ENCODE results near the gene ASCC2. TPM values are rescaled to one million over a fixed set of nuclear protein-coding genes. Genes with fewer than 3 reads are reported as not detected.

The ASCC2 gene
- total and polyA plus RNA-seq, 2 experiments from 2014 or later, result 33.3 to 51.4 TPM

DNA sequence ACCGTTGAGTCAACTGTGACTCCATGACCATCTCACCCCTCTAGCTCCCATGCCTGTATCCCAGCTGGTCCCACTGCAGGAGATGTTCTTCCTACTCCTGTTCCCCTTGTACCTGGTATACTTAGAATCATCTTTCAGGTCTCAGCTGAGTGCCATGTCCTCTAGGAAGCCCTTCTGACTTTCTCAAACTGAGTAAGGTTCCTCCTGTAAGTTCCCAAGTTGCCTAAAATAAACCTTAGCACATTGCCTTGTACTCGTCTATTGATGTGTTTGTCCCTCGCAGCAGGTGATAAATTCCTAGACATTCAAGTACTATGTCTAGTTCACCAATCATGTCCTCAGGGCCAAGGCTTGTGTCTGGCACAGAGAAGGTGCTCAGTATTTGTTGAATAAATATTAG, 18.4 kb upstream of the ASCC2 start:
- H3K9me3 ChIP-seq (ENCODE audit: low read depth), result no peaks in the 10 kb centered on the region
- no peaks in the 10 kb centered on the region for H4K20me1 ChIP-seq (ENCODE audit: insufficient read depth)
- no peaks in the 10 kb centered on the region for H3K9me2 ChIP-seq (ENCODE audit: insufficient read depth)
- H3K27me3 ChIP-seq (replicated peaks; ENCODE audit: insufficient read depth), result no peaks in the 10 kb centered on the region
- H3F3A ChIP-seq (ENCODE audit: insufficient read depth), result no peaks in the 10 kb centered on the region
- H2AFZ ChIP-seq, result no peak overlapping the region
- WGBS, 2 experiments (ENCODE audit: low coverage in 1 of 2, low lambda C conversion rate in 2 of 2, missing lambda C conversion rate in 2 of 2), result 75 to 81% methylated on average over 3 of the region's 3 CpGs
- no peak overlapping the region for H3K9ac ChIP-seq
- no peak overlapping the region for H3K4me3 ChIP-seq
- no peak overlapping the region for H3K4me2 ChIP-seq (ENCODE audit: unreplicated experiment)
- DNase-seq, result no peak
- no peak for TF ChIP-seq EZH2 (IDR thresholded peaks at IDR 0.05; ENCODE audit: insufficient read depth, poor library complexity, severe bottlenecking)
- no peak for TF ChIP-seq EZH2phosphoT487 (IDR thresholded peaks at IDR 0.05; ENCODE audit: insufficient read depth, low read depth)
- no peaks in the 10 kb centered on the region for H3K36me3 ChIP-seq (ENCODE audit: low read depth)
- in situ Hi-C loops (cut with MboI), result no loop called here
- H3K4me1 ChIP-seq (ENCODE audit: insufficient read depth), result no peaks in the 10 kb centered on the region
- no peak overlapping the region for H3K27ac ChIP-seq
- H3K79me2 ChIP-seq (ENCODE audit: insufficient read depth), result no peaks in the 10 kb centered on the region

DNA sequence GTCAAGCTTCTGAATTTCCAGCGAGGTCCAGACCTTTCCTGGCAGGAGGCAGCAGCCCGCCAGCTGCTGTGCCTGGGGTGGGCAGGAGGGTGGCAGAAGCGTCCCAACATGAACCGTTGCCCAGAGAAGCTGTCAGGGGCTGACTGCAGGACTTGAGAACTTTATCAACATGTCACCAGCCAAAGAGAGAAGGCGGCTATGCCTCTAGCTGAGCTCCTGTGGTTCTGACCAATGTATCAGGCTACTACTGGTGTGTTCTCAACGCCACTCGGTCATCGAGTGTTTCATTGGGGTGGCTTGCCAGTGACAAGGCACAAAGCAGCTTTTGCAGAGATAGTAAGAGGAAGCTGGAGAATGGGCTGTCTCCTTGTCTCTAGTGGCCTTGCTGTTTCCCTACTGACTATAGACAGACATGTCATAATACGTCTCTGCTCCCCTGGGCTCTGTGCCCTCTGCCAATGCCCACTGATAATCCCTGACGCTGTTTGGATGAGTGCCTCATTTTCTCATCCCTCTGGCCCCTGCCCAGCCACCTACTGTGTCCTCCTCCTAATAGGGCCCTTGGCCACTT, 17.6 kb upstream of the ASCC2 start:
- Histone ChIP-seq H3K27me3 (replicated peaks; ENCODE audit: insufficient read depth) (no peaks in the 10 kb centered on the region), H3K36me3 (ENCODE audit: low read depth) (no peaks in the 10 kb centered on the region), H3F3A (ENCODE audit: insufficient read depth) (no peaks in the 10 kb centered on the region), H4K20me1 (ENCODE audit: insufficient read depth) (no peaks in the 10 kb centered on the region), H3K4me2 (ENCODE audit: unreplicated experiment) (no peak overlapping the region), H3K4me1 (ENCODE audit: insufficient read depth) (no peaks in the 10 kb centered on the region), H3K9ac (no peak overlapping the region), H3K4me3 (no peak overlapping the region), H3K79me2 (ENCODE audit: insufficient read depth) (no peaks in the 10 kb centered on the region), H3K9me3 (ENCODE audit: low read depth) (no peaks in the 10 kb centered on the region), H3K9me2 (ENCODE audit: insufficient read depth) (no peaks in the 10 kb centered on the region), H2AFZ (no peak overlapping the region), H3K27ac (no peak overlapping the region)
- peak; percentile 15 for DNase-seq
- in situ Hi-C loops (cut with MboI), result no loop called here
- TF ChIP-seq EZH2 (IDR thresholded peaks at IDR 0.05; ENCODE audit: insufficient read depth, poor library complexity, severe bottlenecking) (no peak), EZH2phosphoT487 (IDR thresholded peaks at IDR 0.05; ENCODE audit: insufficient read depth, low read depth) (no peak)
- 24 to 26% methylated on average over 10 of the region's 10 CpGs for WGBS, 2 experiments (ENCODE audit: low coverage in 1 of 2, low lambda C conversion rate in 2 of 2, missing lambda C conversion rate in 2 of 2)

DNA sequence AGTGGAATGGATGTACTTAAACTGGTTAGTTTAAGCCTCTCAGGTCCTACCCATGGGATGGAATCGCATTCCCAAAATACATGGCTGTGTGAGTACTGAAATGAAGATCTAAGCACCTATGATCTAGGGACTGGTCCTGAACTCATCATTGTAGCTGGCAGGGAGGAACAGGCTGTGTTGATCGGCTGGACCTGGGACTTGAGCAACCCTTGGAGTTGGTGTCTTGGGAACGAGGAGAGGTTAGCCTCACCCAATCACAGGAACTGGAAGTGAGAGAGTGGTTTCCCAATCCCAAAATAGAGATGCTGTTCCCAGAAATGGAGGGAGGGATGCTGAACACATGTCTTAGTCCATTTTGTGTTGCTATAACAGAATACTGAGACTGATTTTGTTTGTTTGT, 16.4 kb upstream of the ASCC2 start:
- Histone ChIP-seq H3K4me2 (ENCODE audit: unreplicated experiment) (no peak overlapping the region), H4K20me1 (ENCODE audit: insufficient read depth) (no peaks in the 10 kb centered on the region), H3K4me3 (no peak overlapping the region), H3K9me2 (ENCODE audit: insufficient read depth) (no peaks in the 10 kb centered on the region), H3K9ac (no peak overlapping the region), H3K27ac (no peak overlapping the region), H3K4me1 (ENCODE audit: insufficient read depth) (no peaks in the 10 kb centered on the region), H3K36me3 (ENCODE audit: low read depth) (no peaks in the 10 kb centered on the region), H3K79me2 (ENCODE audit: insufficient read depth) (no peaks in the 10 kb centered on the region), H2AFZ (no peak overlapping the region), H3F3A (ENCODE audit: insufficient read depth) (no peaks in the 10 kb centered on the region), H3K27me3 (replicated peaks; ENCODE audit: insufficient read depth) (no peaks in the 10 kb centered on the region), H3K9me3 (ENCODE audit: low read depth) (no peaks in the 10 kb centered on the region)
- in situ Hi-C loops (cut with MboI), result no loop called here
- DNase-seq, result no peak
- TF ChIP-seq EZH2 (IDR thresholded peaks at IDR 0.05; ENCODE audit: insufficient read depth, poor library complexity, severe bottlenecking), result no peak
- no peak for TF ChIP-seq EZH2phosphoT487 (IDR thresholded peaks at IDR 0.05; ENCODE audit: insufficient read depth, low read depth)
- WGBS, 2 experiments (ENCODE audit: low coverage in 1 of 2, low lambda C conversion rate in 2 of 2, missing lambda C conversion rate in 2 of 2), result 34 to 47% methylated on average over 3 of the region's 3 CpGs

DNA sequence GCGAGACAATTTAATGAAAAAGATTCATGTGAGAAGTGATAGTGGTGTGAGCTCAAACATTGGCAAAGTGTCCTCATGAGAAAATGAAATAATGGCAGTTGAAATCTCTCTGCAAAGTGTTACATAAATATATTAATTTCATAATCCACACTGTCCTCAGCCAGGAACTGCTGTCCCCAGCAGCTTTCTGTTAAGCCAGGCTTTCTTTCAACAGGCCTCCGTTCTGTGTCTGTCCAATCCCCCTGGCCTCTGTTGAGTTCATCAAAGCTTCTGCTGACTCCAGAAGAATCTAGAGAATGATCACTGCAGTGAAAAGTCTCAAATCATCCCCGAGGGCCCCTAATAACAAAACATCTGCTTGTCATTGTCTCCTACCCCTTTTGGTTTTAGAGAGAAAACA, 10.0 kb upstream of the ASCC2 start:
- Histone ChIP-seq H3F3A (ENCODE audit: insufficient read depth) (peaks cover 12% of the 10 kb centered on the region), H2AFZ (no peak overlapping the region), H3K27ac (no peak overlapping the region), H3K9ac (no peak overlapping the region), H3K9me3 (ENCODE audit: low read depth) (no peaks in the 10 kb centered on the region), H3K27me3 (replicated peaks; ENCODE audit: insufficient read depth) (no peaks in the 10 kb centered on the region), H3K36me3 (ENCODE audit: low read depth) (no peaks in the 10 kb centered on the region), H4K20me1 (ENCODE audit: insufficient read depth) (no peaks in the 10 kb centered on the region), H3K9me2 (ENCODE audit: insufficient read depth) (no peaks in the 10 kb centered on the region), H3K4me1 (ENCODE audit: insufficient read depth) (peaks cover 6% of the 10 kb centered on the region), H3K79me2 (ENCODE audit: insufficient read depth) (no peaks in the 10 kb centered on the region), H3K4me2 (ENCODE audit: unreplicated experiment) (no peak overlapping the region), H3K4me3 (no peak overlapping the region)
- in situ Hi-C loops (cut with MboI), result no loop called here
- TF ChIP-seq EZH2 (IDR thresholded peaks at IDR 0.05; ENCODE audit: insufficient read depth, poor library complexity, severe bottlenecking) (no peak), EZH2phosphoT487 (IDR thresholded peaks at IDR 0.05; ENCODE audit: insufficient read depth, low read depth) (no peak)
- 23 to 29% methylated on average over 3 of the region's 3 CpGs for WGBS, 2 experiments (ENCODE audit: low coverage in 1 of 2, low lambda C conversion rate in 2 of 2, missing lambda C conversion rate in 2 of 2)
- DNase-seq, result no peak

DNA sequence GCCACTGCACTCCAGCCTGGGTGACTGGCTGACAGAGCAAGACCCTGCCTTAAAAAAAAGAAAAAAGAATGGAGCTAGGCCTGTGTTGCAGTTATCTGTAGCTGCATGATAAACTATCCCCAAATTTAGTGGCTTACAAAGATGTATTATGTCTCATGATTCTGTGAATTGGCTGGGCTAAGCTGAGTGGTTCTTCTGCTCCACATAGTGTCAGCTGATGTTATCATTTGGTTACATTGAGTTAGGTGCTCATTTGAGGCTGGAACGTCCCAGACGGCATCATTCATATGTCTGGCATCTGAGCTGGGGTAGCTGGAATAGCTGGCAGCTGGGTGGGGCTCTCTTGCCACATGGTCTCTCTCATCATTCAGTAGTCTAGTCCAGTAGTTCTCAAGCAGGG, 8.2 kb upstream of the ASCC2 start:
- H3K9me2 ChIP-seq (ENCODE audit: insufficient read depth), result no peaks in the 10 kb centered on the region
- H3K9ac ChIP-seq, result no peak overlapping the region
- WGBS, 2 experiments (ENCODE audit: low coverage in 1 of 2, low lambda C conversion rate in 2 of 2, missing lambda C conversion rate in 2 of 2), result 89 to 96% methylated on average over 2 of the region's 2 CpGs
- no peaks in the 10 kb centered on the region for H3K79me2 ChIP-seq (ENCODE audit: insufficient read depth)
- H3K9me3 ChIP-seq (ENCODE audit: low read depth), result no peaks in the 10 kb centered on the region
- H3K36me3 ChIP-seq (ENCODE audit: low read depth), result no peaks in the 10 kb centered on the region
- H3K27me3 ChIP-seq (replicated peaks; ENCODE audit: insufficient read depth), result no peaks in the 10 kb centered on the region
- H3K4me3 ChIP-seq, result no peak overlapping the region
- no peak for DNase-seq
- peaks cover 26% of the 10 kb centered on the region for H3F3A ChIP-seq (ENCODE audit: insufficient read depth)
- in situ Hi-C loops (cut with MboI), result no loop called here
- no peak overlapping the region for H3K4me2 ChIP-seq (ENCODE audit: unreplicated experiment)
- TF ChIP-seq EZH2 (IDR thresholded peaks at IDR 0.05; ENCODE audit: insufficient read depth, poor library complexity, severe bottlenecking) (no peak), EZH2phosphoT487 (IDR thresholded peaks at IDR 0.05; ENCODE audit: insufficient read depth, low read depth) (no peak)
- H2AFZ ChIP-seq, result no peak overlapping the region
- H4K20me1 ChIP-seq (ENCODE audit: insufficient read depth), result no peaks in the 10 kb centered on the region
- peaks cover 17% of the 10 kb centered on the region for H3K4me1 ChIP-seq (ENCODE audit: insufficient read depth)
- no peak overlapping the region for H3K27ac ChIP-seq

Data from GM23248 (cell line).